Lung microvascular endothelial cell (primary cell): Measurements from ENCODE around the gene ADARB2. TPM values are rescaled to one million over a fixed set of nuclear protein-coding genes. Genes with fewer than 3 reads are reported as not detected.
"Not testable (repeated sequence)": the region's sequence is repeated elsewhere in the genome, so short reads cannot be mapped to it uniquely, and the experiment has no call there.

Experiments
- DNase-seq, 2 donors: peaks; one replicate each; pipeline versions ENCODE4 v3.0.0 to v3.0.0-alpha.2; 2010; ENCODE audit warnings: low read depth in 2 of 2
- total RNA-seq: library from RNA; depleted of rRNA; stranded (reverse); fragments of >200 nt; gene quantifications from 2 replicates; pipeline ENCODE4 v1.2.1, GENCODE V29; 2014

ADARB2 gene
- total RNA-seq, 1 donor from 2014 or later, result 2.0 TPM

GRCh38 chr10:1400101-1401070 lies 336.9 kb downstream of the ADARB2 start:
- DNase-seq, result no peak

GRCh38 chr10:1399431-1400100 lies 337.8 kb downstream of the ADARB2 start:
- no peak for DNase-seq

GRCh38 chr10:1398626-1399410 lies 338.5 kb downstream of the ADARB2 start:
- DNase-seq, result no peak

- not testable (repeated sequence) for DNase-seq
Measured at GRCh38 chr10:1398116-1398515, 339.2 kb downstream of the ADARB2 start.

- DNase-seq, result no peak
Measured at GRCh38 chr10:1396297-1396635, 341.1 kb downstream of the ADARB2 start.

- DNase-seq, result no peak
Measured at GRCh38 chr10:1395481-1396296, 341.6 kb downstream of the ADARB2 start.

- no peak for DNase-seq
Measured at GRCh38 chr10:1395025-1395480, 342.3 kb downstream of the ADARB2 start.

GRCh38 chr10:1394155-1394912 lies 343.0 kb downstream of the ADARB2 start:
- no peak for DNase-seq

GRCh38 chr10:1393481-1393880 lies 343.8 kb downstream of the ADARB2 start:
- DNase-seq, result no peak

GRCh38 chr10:1392127-1392526 lies 345.2 kb downstream of the ADARB2 start:
- DNase-seq, result no peak

GRCh38 chr10:1390200-1390599 lies 347.1 kb downstream of the ADARB2 start:
- DNase-seq, result no peak

GRCh38 chr10:1384026-1384425 lies 353.3 kb downstream of the ADARB2 start:
- no peak for DNase-seq

- no peak for DNase-seq
Measured at GRCh38 chr10:1382711-1383110, 354.6 kb downstream of the ADARB2 start.

GRCh38 chr10:1381339-1381738 lies 356.0 kb downstream of the ADARB2 start:
- no peak for DNase-seq

- DNase-seq, result no peak
Measured at GRCh38 chr10:1380088-1380671, 357.1 kb downstream of the ADARB2 start.

GRCh38 chr10:1379601-1380000 lies 357.7 kb downstream of the ADARB2 start:
- no peak for DNase-seq

GRCh38 chr10:1378473-1378872 lies 358.9 kb downstream of the ADARB2 start:
- no peak for DNase-seq

- DNase-seq, result no peak
Measured at GRCh38 chr10:1377740-1378397, 359.5 kb downstream of the ADARB2 start.

GRCh38 chr10:1377231-1377630 lies 360.1 kb downstream of the ADARB2 start:
- DNase-seq, result no peak
